ENCODE results near the gene TRIP13.

TRIP13 gene

DNA sequence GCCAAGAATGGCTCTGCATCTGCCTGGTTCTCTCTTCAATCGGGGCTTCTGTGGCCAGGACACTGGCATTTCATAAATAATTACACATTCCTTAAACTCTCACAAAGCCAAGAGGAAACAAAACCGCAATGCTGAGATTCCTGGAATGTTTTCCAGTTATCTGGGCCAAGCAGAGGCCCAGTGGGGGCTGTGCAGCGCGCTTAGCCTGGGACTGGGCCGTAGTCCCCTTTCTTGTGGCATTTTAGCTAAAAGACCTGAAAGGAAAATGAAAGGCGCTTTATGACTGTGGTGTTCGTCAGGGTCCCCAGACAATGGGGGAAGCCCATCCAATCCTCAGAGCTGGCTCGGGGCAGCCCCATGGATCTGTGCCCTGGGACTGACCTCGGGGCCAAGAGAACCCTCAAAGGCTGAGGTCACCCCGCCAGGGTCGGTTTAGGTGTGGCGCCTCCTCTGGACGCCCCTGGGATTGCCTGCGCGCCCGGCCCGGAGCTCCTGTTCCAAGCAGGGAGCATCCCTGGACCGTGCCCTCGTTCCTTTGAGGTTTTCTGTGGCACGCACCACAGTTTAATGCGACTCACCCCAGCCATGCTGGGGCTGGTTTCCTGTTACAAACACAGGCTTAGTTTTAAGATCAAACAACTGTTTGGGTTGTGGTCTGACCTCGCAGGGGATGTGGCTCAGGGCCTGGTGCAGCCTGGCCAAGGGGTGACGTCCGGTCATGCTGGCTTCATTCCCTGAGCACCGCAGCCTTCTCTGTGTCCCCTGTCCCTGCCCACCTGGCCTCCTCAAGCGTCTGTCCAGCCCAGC, 64.5 kb downstream of the TRIP13 start:
- DNase-seq (ENCODE audit: low read depth), result peak; percentile 73

DNA sequence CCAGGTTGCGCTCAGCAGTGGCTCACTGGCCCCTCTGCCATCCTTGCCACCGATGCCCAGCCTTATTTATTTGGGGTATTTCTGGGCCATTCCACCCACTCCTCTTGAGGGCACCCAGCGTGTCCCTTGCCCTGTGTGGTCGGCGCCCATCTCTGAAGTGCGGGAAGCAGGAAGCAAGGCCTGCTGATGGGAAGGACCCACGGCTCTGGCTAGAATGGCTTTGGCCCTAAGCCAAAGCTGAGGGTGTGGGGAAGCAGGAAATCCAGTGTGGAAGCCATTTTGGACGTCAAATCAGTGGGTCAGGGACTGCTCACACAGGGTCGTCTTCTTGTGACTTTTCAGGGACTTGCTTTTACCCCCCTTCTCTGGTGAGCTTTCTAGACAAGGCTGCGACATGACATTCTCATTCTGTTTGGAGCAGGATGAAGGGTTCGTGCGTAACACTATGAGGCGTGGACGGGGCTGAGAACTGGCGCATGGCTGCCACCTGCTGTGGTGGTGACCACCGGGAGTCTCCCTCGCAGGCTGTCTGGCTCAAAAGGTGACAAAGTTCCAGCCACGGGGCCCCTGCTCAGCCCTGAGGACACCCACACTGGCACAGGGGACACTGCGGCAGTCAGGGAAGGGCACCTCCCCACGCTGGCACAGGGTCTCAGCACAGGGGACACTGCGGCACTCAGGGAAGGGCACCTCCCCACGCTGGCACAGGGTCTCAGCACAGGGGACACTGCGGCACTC, 65.2 kb downstream of the TRIP13 start:
- DNase-seq (ENCODE audit: low read depth), result no peak

DNA sequence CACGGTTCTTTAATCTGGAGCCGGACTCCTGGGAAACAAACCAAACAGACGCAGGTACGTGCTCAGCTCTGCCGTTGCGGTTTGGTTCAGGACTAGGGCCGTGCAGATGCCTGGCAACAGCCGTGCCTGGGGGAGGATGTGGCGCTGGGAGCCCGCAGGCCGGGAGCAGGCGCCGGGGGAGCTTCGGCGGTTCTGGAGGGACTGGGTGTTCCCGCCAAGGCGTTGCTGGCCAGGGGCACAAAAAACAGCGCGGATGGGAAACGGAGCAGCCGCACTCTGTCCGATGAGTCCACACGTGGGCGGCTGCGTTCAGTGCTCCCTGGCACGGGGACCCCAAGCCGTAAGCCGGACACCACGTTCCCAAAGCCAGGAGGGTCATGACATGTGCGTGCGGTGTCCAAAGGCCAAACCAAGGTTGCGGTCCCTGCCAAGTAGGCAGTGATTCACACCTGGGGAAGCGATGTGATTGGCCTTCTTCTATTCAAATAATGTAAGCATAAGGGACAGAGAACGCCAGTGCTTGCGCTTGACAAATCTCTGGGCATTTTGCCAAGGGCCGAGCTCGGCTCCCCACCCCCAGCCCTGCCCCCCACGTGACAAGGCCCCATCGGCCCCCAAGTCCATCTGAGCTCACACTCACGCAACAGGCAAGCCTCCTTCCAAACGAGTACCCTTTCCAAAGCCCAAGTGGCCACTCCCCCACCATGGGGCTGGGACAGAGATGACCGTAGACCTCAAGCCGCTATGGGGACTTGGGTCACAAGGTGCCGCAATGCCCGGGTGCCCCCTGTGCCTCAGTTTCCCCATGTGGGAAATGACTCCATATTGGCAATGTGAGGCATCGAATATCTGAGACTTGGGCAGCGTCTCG, 66.3 kb downstream of the TRIP13 start:
- DNase-seq (ENCODE audit: low read depth), result no peak

DNA sequence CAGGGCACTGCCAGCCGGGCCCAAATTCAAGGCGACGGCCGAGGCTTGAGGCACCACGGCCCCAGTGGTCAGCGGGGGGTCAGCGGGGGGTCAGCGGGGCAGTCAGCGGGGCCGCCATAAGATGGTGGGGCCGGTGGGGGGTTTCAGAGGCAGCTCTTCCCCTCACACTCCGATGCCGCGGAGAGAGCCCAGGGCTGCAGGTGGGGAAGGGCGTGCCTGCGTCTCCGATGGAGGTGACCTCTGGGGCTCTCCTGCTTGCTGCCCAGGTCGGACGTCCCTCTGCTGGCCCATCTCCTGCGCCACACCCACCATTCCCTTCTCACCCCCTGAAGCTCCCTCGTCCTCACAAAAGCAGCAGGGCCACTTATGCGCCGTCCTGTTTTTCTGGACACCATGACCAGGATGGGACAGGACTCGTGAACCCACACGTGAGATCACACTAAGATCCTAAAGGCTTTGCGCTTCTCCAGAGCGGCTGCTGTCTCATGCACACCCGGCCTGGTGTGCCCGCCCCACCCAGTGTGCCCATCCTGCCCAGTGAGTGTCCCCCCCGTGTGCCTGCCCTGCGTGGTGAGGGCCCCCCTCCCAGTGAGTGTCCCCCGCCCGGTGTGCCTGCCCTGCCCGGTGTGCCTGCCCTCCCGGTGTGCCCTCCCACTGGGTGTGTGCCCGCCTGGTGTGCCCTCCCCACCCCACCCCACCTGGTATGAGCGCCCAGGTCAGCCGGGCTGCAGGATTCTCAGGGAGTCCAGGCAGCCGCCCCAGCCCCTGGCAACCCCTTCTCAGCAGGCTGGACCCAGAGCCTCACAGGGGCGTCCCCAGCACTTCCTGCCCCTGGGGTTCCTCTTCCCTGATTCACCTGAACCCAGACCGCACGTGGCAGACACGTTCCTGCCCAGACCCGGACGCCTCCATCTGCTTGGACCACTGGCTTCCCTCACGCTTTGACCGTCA, 67.2 kb downstream of the TRIP13 start:
- DNase-seq (ENCODE audit: low read depth), result no peak

DNA sequence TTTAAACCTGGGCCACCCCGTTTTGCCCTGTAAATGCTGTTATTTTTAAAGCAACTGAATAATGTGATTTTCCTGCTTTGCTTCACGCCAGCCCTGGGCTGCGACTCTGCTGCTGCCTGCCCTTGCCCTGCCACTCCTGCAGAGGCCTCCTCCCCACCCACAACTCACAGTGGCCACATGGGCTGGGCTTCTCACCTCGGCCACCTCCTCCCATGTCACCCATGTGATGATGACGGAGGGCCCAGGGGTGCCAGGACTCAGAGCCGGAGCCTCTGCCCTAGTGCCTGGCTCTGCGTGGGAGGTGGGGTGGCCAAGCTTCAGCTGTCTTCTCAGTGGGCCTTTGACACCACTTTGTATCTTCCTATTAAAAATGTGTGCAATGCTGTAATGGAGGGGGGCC, 67.9 kb downstream of the TRIP13 start:
- DNase-seq (ENCODE audit: low read depth), result no peak

DNA sequence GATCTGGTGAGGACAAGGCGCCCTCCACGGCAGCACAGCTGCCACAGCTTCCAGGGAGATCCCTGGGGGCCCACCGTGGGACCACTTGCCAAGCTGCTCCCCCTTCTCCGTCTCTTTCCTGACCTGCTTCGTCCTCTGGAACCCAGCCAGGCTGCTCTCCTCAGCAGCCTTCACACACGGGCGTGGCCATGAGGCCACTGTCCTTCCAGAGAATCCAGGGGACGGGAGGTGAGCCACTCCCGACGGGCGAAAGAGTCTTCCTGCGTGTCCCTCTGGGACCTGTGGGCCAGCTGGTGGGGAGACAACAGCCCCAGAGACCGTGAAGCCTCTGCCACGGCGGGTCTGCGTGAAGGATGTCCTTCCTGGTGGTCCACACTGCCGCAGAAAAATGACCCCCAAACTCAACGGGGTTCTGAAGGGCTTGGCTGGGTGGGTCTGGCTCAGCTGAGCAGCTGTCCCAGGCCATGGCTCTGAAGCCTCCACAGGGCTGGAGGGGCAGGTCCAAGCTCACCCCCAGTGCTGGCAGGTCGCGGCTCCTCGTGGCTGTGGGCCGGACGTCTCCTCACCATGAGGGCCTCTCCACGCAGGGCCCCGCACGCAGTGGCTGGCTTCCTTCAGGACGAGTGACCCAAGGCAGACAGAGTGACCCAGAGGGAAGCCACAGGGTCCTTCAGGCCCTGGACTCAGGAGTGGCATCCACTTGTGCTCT, 68.5 kb downstream of the TRIP13 start:
- no peak for DNase-seq (ENCODE audit: low read depth)

DNA sequence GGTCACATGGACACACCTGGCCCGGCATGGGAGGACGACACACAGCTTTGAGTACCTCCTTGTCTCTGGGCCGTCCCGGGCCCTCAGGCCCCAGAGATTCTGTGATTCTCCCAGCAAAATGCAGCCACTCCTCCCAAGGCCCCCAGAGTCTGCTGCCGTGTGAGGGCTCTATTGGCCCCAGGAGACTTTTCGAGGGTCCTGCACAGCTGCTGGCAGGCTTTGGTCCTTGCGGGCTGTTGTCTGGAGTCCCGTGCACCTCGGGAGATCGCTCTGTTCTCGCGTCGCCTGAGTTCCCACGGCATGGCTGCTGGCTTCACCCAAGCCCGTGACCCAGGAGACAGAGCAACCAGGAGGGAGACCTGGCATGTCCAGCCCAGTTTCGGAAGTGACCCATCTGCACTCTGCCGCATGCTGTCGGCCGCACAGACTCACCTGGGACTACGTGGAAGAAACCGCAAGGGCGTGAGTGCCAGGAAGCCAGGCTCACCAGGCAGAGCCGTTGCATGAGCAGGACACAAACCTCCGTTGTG, 69.1 kb downstream of the TRIP13 start:
- no peak for DNase-seq (ENCODE audit: low read depth)

DNA sequence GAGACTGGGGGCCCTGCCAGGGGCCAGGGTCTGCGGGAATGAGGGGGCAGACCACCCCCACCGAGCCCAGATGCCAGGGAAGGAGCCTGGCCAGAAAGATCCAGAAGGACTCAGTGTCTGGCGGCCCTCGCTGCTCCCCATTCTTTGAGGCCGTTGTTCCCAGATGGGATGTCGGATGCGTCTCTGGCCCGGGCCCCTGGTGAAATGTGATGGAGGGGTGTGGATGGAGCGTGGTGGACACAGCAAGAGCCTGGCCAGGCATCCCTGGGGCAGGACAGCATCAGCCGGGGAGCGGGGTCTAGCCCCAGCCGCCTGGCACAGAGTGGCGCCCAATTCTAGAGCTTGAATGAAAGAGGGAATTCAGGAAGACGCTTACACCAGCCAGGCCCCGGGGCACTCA, 69.7 kb downstream of the TRIP13 start:
- no peak for DNase-seq (ENCODE audit: low read depth)

DNA sequence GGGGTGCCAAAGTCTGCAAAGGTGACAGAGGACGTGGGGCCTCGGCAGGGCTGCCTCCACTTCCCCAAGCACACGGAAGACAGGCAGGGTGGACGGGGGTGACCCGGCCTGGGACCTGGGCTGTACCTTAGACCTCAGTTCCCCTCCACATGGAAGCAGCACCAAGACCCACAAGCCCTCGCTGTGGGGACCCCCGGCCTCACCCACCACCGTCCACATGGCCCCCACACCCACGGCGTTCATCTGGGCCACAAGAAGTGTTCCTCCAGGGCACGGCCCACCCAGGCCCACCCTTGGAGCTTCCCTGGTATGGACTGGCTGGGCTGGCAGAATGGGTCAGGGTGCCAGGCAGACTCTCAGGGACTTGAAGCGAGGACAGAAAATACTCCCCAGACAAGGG, 70.1 kb downstream of the TRIP13 start:
- DNase-seq (ENCODE audit: low read depth), result no peak

DNA sequence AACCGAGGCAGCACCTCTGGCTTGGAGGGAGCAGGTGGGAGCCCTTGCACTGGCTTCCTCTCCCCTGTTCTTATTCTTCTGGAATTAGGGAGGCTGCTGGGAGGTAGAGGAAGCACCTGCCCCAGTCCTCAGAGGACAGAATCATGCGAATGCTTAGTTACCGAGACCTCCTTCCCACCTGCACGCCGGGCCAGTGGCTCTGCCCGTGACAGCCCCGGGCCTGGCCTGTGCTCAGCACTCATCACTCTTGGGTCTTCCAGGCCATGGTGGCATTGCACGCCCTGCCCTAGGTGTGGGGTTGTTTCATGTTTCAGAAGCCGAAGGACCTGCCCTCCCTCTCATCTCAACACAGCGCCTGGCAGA, 70.6 kb downstream of the TRIP13 start:
- DNase-seq (ENCODE audit: low read depth), result no peak

DNA sequence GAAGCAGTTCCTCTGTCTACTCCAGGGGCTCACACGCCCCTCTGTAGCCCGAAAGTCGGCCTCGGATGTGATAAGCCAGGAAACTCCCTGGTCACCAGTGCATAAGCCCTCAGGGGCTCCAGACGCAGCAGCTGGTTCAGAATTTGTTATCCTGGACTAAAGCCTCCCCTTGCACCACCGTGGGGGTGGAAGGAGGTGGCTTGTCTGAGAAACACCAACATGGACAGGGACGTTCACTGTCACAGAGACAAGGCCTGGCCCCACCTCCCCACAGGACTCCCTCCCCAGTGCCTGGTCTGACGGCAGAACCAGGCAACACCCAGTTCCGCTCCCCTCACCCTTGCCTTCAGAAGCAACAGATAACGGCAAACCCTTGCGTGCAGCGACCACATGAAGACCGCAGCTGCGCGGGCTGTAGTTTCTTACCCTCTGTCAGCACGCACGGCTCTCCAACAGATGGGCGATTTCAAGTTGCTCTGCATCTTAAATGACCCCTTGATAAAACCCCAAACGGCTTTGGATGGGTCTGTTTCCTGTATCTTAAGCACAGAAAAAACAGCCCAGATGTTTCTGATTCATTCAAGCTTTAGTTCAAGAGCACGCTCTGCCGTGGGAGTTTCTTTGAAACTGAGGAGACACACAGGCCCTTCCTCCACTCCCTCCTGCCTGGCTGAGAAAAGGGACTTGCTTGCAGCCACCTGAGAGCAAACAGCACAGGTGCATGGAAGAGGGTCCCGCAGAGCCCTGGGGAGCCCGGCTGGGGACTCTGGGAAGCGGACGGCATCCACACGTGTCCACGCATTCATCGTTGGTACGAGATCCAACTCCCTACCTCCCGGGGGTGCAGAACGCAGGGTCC, 71.2 kb downstream of the TRIP13 start:
- DNase-seq (ENCODE audit: low read depth), result no peak

DNA sequence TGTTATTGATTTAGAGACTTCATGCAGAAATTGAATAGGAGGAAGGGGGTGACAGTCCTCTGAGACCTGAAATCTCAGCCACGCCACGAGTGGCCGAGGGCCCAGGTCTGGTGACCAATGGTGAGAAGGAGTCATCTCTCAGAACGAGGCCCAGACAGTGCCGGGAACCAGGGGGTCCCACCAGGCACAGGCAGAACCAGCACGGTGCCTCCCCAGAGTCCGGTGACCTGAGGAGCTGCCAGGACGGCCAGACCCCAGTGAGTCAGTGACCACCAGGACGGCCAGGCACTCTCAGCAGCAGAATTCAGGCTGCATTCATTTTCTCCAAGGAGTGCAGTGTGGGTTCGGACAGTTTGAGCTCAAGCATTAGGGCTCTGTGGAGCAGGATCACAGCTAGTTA, 72.1 kb downstream of the TRIP13 start:
- no peak for DNase-seq (ENCODE audit: low read depth)

DNA sequence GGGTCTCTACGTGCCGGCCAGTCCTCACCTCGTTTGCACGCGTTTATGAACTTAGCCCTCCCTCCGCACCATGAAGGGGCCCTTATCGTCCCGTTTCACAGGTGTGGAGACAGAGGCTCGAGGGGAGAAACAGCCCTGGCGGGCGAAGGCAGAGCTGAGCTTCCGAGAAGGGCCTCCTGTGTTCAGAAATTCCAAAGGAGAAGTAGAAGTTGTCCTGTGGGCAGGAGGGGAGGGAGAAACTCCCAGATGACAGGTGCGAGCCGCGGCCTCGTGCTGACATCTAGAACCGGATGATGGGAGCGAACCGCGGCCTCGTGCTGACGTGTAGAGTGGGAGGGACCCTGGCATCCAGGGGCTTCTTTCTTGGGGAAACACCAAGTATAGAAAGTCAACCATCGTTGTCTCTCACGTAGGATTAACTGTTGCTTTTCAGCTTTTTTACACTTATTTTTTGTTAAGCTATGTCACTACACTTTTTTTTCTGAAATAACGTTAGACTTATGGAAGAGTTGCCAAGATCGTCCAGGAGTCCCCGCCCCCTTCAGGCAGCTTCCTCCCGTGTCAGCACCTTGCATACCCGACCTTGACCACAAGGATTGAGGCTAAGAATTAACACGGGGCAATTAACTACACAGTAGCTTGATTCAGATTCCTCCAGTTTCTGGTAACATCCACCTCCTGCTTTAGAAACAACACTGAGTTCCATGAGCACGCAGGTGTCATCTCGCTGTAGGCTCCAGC, 73.1 kb downstream of the TRIP13 start:
- DNase-seq (ENCODE audit: low read depth), result no peak

DNA sequence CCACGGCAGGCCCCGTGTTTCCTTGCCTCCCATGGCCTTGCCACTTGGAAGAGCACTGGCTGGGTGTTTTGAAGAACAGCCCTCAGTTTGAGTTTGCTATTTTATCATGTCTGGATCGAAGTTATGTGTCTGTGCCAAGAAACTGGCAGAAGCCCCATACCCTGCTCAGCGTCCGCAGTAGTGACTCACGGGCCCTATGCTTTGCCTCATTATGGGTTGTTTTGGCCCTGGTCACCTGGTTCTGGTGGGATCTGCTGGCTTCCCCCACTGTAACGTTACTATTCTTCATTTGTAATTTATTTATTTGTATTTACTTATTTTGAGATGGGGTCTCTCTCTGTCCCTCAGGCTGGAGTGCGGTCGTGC, 73.6 kb downstream of the TRIP13 start:
- no peak for DNase-seq (ENCODE audit: low read depth)

DNA sequence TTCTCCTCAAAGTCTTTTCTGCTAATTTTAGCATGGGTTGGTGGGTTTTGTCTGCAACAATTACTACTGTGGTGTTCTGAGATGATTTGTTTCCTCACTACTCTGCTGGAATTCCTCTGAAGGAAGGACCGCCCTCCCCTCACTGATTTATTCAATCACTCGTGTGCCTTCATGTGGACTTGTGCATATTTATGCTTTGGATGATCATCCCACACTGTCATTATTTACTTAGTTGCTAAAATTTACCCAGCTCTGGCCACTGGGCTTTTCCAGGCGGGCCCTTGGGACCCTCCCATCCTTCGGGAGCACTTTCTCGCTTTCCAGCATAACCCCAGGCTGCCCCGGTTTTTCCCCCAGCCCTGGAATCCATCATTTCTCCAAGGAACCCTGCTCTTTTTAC, 74.3 kb downstream of the TRIP13 start:
- no peak for DNase-seq (ENCODE audit: low read depth)

Data from GM04504 (cell line).